D341Med (cell line): Measurements from ENCODE around the gene ZNF346.
"Not testable (repeated sequence)": the region's sequence is repeated elsewhere in the genome, so short reads cannot be mapped to it uniquely, and the experiment has no call there.

Experiments
- DNase-seq: peaks from one replicate; pipeline ENCODE4 v3.0.0; 2012; ENCODE audit warnings: low spot score

The ZNF346 gene

DNA sequence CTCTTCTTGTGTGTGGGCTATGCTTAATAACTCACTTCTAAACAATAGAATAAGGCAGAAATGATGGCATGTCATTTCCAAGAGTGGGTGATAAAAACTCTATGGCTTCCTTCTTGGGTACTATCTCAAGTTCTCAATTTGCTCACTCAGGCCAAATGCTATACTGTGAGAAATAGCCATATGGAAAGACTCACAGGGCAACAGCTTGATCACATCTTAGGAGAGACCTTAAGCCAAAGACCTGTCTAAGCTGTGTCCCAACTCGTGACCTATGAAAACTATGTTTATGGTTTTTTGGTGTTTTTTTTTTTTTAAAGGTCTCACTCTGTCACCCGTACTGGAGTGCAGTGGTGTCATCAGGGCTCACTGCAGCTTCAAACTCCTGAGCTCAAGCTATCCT is 13.8 kb upstream of the ZNF346 start:
- DNase-seq = no peak

DNA sequence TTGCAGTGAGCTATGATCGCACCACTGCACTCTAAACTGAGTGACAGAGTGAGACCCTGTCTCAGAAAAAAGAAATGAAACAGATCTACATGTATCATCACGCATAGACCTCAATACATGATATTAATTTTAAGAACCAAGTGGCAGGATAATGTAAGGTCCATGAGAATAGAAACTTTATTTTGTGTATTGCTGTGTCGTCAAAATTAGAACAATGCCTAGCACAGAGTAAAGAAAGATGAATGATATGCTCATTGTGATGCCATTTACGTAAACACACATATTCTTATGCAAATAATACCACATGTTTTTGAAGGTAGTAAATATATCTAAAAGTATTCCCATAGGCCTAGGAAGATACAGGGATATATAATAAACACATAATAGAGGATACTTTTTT is 12.3 kb upstream of the ZNF346 start:
- no peak for DNase-seq

DNA sequence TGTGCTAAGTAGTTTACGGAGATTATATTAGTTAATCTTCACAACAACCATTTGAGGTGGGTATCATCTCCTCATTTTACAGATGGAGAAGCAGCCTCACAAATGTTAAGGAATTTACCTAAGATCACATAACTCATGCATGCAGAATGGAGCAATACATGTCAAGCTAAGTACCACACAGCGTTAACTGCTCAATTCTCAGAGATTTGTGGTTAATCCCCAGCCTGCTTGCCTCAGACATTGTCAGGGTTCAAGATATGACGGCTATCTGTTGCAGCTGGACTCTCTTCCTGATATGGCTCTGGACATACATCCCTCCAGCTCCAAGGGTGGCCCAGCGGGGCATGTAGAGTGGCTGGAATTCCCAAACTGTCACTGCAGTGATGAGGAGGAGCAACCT is 7.3 kb upstream of the ZNF346 start:
- DNase-seq = no peak

DNA sequence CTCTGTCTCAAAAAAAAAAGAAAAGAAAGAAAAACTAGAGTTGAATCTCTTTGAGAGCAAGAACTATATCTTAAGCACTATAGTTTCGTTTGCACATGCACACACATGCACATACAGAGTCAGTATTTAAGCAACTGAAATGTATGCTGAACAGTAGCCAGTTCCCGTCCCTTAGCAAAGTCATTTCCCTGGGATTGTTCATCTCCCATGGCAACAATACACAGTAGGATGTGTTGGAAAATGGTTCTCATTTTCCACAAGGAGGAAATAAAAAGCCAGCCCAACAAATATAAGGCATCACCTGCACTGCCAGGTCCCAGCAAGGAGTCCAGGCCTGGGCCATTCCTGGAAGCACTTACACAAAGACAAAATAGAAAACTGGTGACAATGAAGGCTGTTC is 4.2 kb upstream of the ZNF346 start:
- no peak for DNase-seq

DNA sequence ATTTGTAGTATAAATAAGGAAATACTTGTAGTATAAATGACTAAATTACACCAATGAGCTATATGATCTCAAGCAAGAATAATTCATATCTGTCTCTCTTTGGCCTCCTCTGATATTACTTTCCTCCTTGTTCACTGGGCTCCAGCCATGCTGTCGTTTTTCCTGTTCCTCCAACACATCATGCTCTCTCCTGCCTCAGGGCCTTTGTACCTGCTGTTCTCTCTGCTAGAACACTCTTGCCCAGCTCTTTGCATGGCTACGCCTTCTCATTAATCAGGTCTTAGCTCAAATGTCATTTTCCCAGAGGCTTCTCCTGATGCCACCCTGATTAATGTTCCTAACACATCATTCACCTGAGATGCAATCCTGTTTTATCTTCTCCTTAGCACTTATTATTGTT is 2.5 kb upstream of the ZNF346 start:
- no peak for DNase-seq

DNA sequence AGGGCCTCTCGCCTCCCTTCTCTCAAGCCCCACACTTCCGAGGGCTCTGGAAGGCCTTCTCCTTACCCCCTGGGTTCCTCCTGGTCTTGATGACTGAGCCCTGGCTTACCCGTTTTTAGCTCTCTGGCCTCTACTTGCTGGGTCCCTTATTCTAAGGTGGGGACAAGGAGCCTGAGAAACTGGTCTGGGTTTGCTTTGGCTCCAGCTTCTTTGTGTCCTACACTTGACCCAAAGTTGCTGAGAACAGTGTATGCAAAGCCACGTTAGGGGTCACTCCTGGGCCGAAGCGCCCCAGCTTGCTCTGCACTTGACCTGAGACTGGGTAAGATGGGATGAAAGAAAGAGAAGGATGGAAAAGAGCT is 788 bp downstream of the ZNF346 start:
- no peak for DNase-seq

DNA sequence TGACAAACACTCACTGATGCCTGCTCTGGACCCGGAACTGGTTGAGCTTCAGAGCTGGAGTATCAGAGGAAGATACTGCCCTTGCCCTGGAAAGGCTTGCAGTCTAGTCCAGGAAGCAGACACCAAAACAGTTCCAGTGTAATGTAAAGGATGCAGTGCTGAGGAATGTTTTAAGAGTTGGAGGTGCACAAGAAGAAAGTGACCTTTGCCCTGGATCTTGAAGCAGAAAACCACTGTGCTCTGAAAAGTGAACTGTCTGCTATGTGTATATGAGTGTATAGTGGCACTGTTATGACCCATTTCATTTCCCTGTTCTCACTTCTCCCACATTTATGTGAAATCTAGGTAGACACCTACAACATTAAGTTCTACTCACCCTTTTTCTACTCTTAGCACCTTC is 2.1 kb downstream of the ZNF346 start:
- no peak for DNase-seq

DNA sequence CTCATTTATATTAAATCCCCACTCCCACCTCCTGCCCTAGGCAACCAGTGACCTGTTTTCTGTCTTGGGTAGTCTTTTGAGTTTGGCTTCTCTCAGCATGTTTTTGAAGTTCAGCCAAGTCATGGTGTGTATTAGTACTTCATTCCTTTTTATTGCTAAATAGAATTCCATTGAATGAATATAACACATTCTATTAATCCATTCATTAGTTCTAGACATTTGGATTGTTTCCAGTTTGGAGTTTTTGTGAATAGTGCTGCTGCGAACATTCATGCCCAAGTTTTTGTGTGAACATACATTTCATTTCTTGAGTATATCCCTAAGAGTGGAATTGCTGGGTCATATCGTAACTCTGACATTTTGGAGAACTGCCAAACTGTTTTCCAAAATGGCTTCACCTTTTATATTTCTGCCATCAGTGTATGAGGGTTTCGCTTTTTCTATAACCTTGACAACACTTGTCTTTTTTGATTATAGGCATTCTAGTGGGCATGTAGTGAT is 2.7 kb downstream of the ZNF346 start:
- DNase-seq = no peak

DNA sequence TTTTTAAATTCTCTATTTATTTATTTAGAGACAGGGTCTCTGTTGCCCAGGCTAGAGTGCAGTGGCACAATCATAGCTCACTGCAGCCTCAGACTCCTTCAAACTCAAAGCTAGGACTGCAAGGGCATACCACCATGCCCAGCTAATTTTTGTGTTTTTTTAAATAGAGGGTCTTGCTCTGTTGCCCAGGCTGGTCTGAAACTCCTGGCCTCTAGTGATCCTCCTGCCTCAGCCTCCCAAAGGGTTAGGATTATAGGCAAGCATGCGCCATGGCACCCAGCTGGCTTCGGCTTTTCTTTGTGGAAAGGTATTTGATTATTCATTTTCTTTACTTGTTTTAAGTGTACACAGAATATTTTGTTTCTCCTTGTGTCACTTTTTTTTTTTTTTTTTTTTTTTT is 5.2 kb downstream of the ZNF346 start:
- no peak for DNase-seq

DNA sequence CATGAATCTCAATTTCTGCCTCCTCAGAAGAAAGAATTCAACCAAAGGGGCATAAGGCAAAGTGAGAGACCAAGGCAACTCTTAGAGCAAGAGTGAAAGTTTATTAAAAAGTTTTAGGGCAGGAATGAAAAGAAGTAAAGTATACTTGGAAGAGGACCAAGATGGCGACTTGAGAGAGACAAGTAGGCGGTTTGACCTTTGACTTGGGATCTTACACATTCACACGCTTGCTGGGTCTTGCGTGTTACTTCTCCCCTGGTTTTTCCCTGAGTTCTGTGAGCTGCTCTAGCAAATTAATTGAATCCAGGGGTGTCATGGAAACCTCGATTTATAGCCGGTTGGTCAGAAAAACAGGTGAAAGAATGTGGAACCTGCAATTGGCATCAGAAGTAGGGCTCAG is 7.0 kb downstream of the ZNF346 start:
- no peak for DNase-seq

DNA sequence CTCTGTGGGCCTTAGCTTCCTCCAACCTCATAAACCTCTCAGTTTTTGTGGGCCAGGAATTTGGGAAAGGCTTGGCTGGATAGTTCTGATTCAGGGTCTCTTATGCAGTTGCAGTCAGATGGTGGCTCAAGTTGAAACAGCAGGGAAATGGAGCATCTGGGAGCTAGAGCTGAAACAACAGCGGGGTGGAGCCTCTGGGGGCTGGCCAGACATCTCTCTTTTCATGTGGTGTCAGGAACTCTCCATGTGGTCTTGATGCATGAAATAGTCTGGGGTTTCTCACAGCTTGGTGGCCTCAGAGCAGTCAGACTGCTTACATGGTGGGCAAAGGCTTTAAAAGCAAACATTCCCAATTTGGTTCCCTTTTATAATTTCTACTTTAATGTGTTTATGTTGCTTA is 13.5 kb downstream of the ZNF346 start:
- peak; percentile 38 for DNase-seq

DNA sequence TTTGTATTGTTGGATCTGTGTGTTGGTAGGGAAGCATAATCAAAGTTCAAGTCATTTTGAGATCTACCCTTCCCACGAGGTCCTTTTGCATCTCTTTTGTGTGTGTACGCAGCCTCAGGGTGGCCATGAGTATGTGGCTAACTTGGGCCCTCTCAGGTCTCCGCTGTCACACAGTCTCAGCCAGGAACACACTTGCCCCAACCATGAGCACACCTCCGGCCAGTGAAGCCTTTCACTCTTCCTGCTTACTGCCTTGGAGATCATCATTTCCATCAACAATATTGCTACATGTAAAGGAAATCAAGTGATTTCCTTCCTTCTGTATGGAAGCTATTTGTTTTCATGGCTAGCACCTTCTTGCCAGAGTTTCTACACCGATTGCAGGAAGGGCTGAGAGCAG is 13.9 kb downstream of the ZNF346 start:
- DNase-seq = no peak

DNA sequence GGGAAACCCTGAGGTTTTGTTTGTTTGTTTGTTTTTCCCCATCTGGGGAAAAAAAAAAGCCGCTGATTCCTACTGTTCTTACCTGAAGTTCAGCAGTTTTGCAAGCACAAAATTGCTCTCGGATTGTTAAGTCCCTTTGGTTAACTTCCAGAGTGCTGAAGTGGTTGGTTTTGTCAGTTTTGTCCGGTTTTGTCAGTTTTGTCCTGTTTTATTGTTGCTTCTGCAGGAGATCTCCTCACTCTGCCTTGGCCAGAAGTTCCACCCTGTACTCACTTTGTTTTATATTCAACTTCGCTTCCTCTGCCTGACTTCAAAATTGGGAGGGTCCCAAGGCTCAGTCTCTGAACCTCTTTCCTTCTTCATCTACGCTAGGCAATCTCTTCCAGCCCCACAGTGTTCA is 14.4 kb downstream of the ZNF346 start:
- DNase-seq = no peak

DNA sequence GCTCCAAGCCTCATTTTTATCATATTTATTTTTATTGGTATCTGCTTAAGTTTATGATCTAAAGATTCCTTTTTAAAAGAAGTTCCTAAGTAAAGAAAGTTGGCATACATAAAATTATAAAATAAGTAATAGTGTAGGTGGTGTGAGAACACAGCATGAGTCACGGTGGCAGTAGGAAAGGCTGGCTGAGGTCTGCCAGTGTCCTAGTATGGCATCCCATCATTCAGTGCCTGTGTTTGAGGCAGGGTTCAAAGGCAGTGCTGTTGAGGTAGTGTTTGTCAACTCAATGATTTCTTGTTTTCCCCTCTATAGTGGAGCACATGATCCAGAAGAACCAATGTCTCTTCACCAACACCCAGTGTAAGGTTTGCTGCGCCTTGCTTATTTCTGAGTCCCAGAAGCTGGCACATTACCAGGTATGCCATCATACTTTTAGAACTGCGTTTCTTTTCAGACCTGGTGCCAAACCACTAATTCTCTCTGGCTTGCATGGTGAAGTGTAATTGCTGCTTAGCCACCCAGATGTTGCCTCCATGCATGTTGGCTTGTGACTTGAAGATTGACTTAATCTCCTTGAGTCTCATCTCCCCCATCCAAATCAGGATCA is 18.4 kb downstream of the ZNF346 start:
- DNase-seq = peak; percentile 49

DNA sequence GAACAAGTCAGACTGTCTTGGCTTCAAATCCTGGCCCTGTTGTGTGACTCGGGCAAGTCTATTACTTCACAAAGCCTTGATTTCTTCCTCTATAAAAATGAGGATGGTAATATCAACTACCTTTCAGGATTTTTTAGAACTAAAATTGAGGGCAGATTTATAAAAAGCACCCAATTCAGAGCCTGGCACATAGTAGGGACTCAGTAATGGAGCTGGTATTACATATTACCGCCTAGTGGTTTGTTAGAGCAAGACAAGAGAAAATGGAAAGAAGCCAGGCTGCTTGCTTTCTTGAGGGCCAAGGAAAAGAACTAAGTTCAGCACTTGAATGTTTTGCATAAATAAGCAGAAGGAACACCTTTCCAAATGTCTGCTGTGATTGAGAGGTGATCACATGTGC is 19.4 kb downstream of the ZNF346 start:
- no peak for DNase-seq

DNA sequence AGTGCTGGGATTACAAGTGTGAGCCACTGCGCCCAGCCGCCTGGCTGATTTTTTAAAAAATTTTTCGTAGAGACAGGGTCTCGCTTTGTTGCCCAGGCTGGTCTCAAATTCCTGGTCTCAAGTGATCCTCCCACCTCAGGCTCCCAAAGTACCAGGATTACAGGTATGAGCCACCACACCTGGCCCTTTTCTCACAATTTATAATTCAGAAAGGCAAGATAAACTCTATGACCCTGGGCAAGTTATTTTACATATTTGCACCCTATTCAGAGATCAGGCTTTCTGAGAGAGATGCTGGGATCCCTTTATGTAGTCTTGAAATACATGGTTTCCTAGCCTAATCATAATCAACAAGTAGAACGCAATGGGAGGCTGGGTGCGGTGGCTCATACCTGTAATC is 20.6 kb downstream of the ZNF346 start:
- DNase-seq = no peak

DNA sequence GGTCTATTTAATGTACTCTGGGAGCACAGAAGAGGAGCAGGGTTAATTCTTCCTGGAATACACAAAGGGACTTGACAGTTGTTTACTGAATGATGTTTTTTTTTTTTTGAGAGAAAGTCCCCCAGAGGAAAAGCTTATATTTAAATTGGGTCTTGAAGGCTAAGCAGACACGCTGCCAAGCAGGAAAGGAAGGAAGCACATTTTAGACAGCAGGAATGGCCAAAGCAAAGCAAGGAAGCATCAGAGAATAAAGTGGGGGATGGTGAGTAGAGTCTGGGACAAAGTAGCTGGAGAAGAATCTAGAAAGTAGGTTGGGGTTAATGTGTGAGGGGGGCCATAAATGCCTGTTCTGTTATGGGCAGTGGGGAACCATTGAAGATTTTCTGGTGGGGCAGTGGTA is 21.5 kb downstream of the ZNF346 start:
- DNase-seq = no peak

DNA sequence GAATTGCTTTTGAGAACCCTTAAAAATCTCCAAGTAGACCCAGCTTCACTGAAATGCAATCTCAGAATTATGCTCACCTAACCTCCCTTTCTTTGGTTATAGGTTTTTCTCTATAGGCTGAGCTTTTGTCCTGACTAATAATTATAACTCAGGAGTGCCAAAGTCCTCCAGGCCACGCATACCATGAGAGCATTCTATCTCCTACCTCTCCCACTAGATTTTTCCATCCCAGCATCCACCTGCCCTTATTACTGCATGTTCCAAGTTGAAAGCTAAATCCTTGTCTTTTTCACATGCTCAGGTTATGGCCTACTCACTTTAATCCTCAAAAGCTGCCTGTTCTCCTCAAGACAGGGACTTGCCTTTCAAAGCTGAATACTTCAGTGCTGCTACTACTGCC is 22.1 kb downstream of the ZNF346 start:
- DNase-seq = no peak

DNA sequence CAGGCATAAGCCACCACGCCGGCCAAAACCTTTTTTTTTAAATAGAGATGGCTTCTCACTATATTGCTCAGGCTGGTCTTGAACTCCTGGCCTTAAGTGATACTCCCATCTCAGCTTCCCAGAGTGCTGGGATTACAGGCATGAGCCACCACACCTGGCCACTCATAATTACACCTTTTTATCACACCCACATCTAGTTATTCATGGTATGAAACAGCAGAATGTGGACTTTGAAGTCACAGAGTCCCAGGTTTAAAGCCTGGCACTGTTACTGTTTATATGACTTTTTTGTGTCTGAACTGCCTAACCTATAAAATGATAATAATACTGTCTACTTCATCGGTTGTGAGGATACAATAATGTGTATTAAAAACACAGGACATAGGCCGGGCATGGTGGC is 23.1 kb downstream of the ZNF346 start:
- DNase-seq = no peak

DNA sequence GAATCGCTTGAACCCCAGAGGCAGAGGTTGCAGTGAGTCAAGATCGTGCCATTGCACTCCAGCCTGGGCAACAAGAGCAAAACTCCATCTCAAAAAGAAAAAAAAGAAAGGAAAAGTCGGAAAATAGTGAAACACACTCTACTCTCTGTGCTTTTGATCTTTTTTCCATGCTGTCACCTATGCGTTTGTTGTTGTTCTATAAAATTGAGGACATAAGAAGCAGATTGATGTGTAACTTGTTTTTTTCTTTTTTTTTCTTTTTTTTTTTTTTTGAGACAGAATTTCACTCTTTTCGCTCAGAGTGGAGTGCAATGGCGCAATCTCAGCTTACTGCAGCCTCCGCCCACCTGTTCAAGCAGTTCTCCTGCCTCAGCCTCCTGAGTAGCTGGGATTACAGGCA is 26.0 kb downstream of the ZNF346 start:
- not testable (repeated sequence) for DNase-seq

DNA sequence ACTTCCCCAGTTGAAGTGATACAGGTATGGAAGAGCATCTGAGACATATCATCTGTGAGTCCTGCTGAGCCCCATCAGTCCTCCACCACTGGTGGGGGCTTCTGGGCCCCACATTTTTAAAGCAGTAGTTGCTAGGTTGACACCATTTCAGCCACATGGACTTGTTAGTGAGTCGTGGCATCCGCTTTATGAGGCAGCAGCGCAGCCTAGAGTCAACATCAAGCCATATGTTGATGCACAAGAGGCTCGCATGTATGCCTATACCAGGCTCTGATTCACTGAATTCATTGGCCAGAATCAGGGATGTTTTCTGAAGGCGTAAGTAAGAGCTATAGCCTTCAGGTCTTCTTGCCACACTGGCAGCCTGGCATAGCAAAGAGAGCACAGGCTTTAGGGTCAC is 26.8 kb downstream of the ZNF346 start:
- no peak for DNase-seq

DNA sequence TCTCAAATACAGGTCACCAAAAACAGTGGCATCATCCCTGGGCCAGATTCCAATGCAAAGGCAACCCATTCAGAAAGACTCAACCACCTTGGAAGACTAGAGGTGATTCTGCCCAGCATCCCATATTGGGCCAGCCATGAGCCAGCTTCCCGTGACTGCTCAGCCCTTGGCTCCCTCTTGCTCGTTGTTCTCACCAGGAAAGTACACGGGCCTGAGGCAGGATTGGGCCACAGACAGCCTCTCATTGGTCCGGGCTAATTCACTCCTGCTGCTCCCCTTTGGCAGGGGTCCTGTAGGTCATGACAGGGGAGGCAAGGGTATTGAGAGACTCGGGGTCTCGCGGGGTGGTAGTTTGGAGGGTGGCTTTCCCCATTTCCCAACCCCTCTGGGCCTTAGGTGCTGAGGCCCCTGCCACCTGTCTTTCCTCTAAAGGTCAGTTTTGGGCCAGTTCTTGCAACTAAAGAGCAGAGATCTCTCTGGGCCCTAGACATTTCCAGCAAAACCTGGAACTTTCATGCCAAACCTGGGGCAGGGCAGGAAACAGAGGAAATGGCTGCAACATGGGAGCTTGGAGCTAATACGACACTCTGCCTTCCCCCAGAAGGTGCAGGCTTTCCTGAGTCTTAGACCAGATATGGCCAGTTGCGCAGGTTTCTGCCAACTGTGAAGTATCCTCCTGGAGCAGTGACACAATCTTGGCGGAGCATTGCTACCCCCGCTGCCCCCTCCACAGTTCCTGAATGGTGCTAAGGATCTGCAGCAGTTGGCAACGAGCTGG is 42.2 kb downstream of the ZNF346 start:
- no peak for DNase-seq

DNA sequence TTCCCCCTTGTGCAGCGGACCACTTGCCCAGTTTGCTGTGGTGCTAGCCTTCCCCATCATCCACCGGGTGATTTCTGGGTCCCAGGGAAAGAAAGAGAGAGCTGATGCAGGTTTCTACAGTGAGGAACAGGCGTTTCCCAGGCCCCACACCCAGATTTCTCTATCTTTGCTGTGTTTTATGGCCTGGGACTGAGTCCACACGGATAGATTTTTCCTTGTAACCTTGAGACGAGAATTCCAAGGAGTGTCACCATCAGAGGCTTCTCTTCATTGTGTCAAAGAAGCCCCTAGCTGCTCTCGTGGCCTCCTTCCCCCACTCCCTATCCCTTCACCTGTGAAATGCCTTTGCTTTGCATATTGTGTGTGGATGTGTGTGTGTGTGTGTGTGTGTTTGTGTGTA is 43.0 kb downstream of the ZNF346 start:
- DNase-seq = no peak

DNA sequence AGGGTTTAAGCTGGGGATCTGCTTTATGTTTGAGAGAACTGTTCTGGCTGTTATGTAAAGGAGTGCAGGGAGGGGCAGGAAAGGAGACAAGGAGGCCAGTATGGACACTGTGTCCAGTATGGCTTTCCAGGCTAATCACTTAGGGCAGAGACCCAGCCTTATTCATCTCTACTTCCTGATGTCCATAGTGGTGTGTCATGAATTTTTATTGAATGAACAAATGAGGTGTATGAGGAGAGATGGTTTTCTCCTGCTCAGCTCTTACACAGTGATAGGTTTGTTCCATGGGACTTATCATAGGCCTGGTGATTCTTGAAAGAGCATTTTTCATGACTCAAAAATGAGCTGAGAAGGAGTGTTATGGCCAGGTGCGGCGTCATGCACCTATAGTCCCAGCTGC is 43.7 kb downstream of the ZNF346 start:
- no peak for DNase-seq
